Aorta (tissue), 4 donors: Measurements from ENCODE around the gene RAB3D. TPM values are rescaled to one million over a fixed set of nuclear protein-coding genes. Genes with fewer than 3 reads are reported as not detected.

Source experiments
- polyA plus RNA-seq, 2 donors: library from polyadenylated mRNA; stranded (reverse); fragments of 200-250 nt; gene quantifications; one replicate each; pipeline ENCODE4 v1.2.3, GENCODE V29; 2013
- total RNA-seq, 2 donors: library from RNA; stranded (reverse); fragmentation: NEBNext Ultra II Directional; extraction: Animal tissue kit (Norgen Biotek cat#: 25700); gene quantifications; one replicate each; pipeline ENCODE4 v1.2.1, GENCODE V29; 2021
- donor health status: healthy with polysubstance abuse.
- donor health status: Bipolar disorder and iron deficiency.
- donor health status: DM: no; HTN: no; CAD: no.
- donor health status: DM: yes; HTN: yes; CAD: no.

RAB3D gene
- total and polyA plus RNA-seq, 4 donors = 3.0 to 32.7 (median 16.9) TPM

Other genes with a start within 250 kb of the RAB3D start
- 1 to 10 TPM; 1.1 to 2.9 TPM for gene SPC24, start 183.9 kb downstream of the RAB3D start, total RNA-seq
- 1 to 10 TPM in 1 of 2 donors, under 1 TPM in 1; 0.43 to 1.0 TPM for gene SPC24, start 183.9 kb downstream of the RAB3D start, polyA plus RNA-seq
- 100 to 1,000 TPM; 316 to 379 TPM for gene KANK2, start 142.1 kb downstream of the RAB3D start, total RNA-seq
- gene KANK2, start 142.1 kb downstream of the RAB3D start, polyA plus RNA-seq = 100 to 1,000 TPM; 269 to 282 TPM
- not detected for gene ANGPTL8, start 100.0 kb downstream of the RAB3D start, total RNA-seq
- gene ANGPTL8, start 100.0 kb downstream of the RAB3D start, polyA plus RNA-seq = 10 to 100 TPM in 1 of 2 donors, not detected in 1; 11.8 TPM
- 100 to 1,000 TPM in 1 of 2 donors, 10 to 100 TPM in 1; 73.1 to 109 TPM for gene DOCK6, start 77.1 kb downstream of the RAB3D start, total RNA-seq
- 10 to 100 TPM; 12.8 to 71.8 TPM for gene DOCK6, start 77.1 kb downstream of the RAB3D start, polyA plus RNA-seq
- not detected for gene TSPAN16, start 43.5 kb downstream of the RAB3D start, total RNA-seq
- gene TSPAN16, start 43.5 kb downstream of the RAB3D start, polyA plus RNA-seq = not detected
- 10 to 100 TPM; 36.2 to 50.7 TPM for gene TMEM205, start 6.6 kb upstream of the RAB3D start, total RNA-seq
- gene TMEM205, start 6.6 kb upstream of the RAB3D start, polyA plus RNA-seq = 100 to 1,000 TPM in 1 of 2 donors, 10 to 100 TPM in 1; 25.5 to 119 TPM
- 10 to 100 TPM; 18.0 to 44.4 TPM for gene CCDC159, start 6.9 kb upstream of the RAB3D start, total RNA-seq
- gene CCDC159, start 6.9 kb upstream of the RAB3D start, polyA plus RNA-seq = 100 to 1,000 TPM in 1 of 2 donors, 10 to 100 TPM in 1; 28.3 to 111 TPM
- 10 to 100 TPM; 36.4 to 37.4 TPM for gene PLPPR2, start 15.8 kb upstream of the RAB3D start, total RNA-seq
- 10 to 100 TPM; 11.4 to 41.0 TPM for gene PLPPR2, start 15.8 kb upstream of the RAB3D start, polyA plus RNA-seq
- gene SWSAP1, start 35.0 kb upstream of the RAB3D start, total RNA-seq = 1 to 10 TPM; 1.5 to 1.7 TPM
- 1 to 10 TPM in 1 of 2 donors, under 1 TPM in 1; 0.50 to 5.7 TPM for gene SWSAP1, start 35.0 kb upstream of the RAB3D start, polyA plus RNA-seq
- 10 to 100 TPM in 1 of 2 donors, 1 to 10 TPM in 1; 7.4 to 13.1 TPM for gene EPOR, start 44.7 kb upstream of the RAB3D start, total RNA-seq
- gene EPOR, start 44.7 kb upstream of the RAB3D start, polyA plus RNA-seq = 10 to 100 TPM in 1 of 2 donors, under 1 TPM in 1; 0.63 to 32.4 TPM
- gene RGL3, start 79.7 kb upstream of the RAB3D start, total RNA-seq = 10 to 100 TPM; 30.2 to 51.6 TPM
- 10 to 100 TPM; 14.5 to 78.5 TPM for gene RGL3, start 79.7 kb upstream of the RAB3D start, polyA plus RNA-seq
- gene ODAD3, start 95.5 kb upstream of the RAB3D start, total RNA-seq = 1 to 10 TPM in 1 of 2 donors, under 1 TPM in 1; 0.49 to 1.8 TPM
- 1 to 10 TPM; 1.4 to 2.6 TPM for gene ODAD3, start 95.5 kb upstream of the RAB3D start, polyA plus RNA-seq
- gene PRKCSH, start 96.0 kb upstream of the RAB3D start, total RNA-seq = 100 to 1,000 TPM; 168 to 207 TPM
- 100 to 1,000 TPM in 1 of 2 donors, 10 to 100 TPM in 1; 90.2 to 168 TPM for gene PRKCSH, start 96.0 kb upstream of the RAB3D start, polyA plus RNA-seq
- not detected for gene ELAVL3, start 141.4 kb upstream of the RAB3D start, total RNA-seq
- gene ELAVL3, start 141.4 kb upstream of the RAB3D start, polyA plus RNA-seq = under 1 TPM; 0.13 to 0.56 TPM
- gene ZNF653, start 166.2 kb upstream of the RAB3D start, total RNA-seq = 10 to 100 TPM; 11.4 to 11.6 TPM
- gene ZNF653, start 166.2 kb upstream of the RAB3D start, polyA plus RNA-seq = 10 to 100 TPM in 1 of 2 donors, 1 to 10 TPM in 1; 5.4 to 22.5 TPM
- gene ECSIT, start 189.5 kb upstream of the RAB3D start, total RNA-seq = 10 to 100 TPM; 27.7 to 27.8 TPM
- 10 to 100 TPM; 39.9 to 72.5 TPM for gene ECSIT, start 189.5 kb upstream of the RAB3D start, polyA plus RNA-seq
- gene CNN1, start 199.2 kb upstream of the RAB3D start, total RNA-seq = 1,000 to 10,000 TPM in 1 of 2 donors, 100 to 1,000 TPM in 1; 406 to 1,055 TPM
- gene CNN1, start 199.2 kb upstream of the RAB3D start, polyA plus RNA-seq = 100 to 1,000 TPM; 547 to 569 TPM
- gene ELOF1, start 219.6 kb upstream of the RAB3D start, total RNA-seq = 10 to 100 TPM; 30.9 to 33.6 TPM
- 10 to 100 TPM; 37.8 to 75.4 TPM for gene ELOF1, start 219.6 kb upstream of the RAB3D start, polyA plus RNA-seq
- 10 to 100 TPM; 12.6 to 13.1 TPM for gene ACP5, start 238.0 kb upstream of the RAB3D start, total RNA-seq
- 10 to 100 TPM in 1 of 2 donors, 1 to 10 TPM in 1; 5.2 to 45.3 TPM for gene ACP5, start 238.0 kb upstream of the RAB3D start, polyA plus RNA-seq